CD4-positive, alpha-beta T cell treated with Interleukin-21 for 1 hour (primary cell): ENCODE data around the gene SNAPC4.

Experiments used
- DNase-seq: peaks from one replicate; pipeline ENCODE4 v3.0.0-alpha.2; 2020

SNAPC4 gene

GRCh38 chr9:136400038-136400834 lies at the start of gene SNAPC4:
Gene SNAPC4, minus strand, starts transcription at chr9:136400170. Its CDS starts 1,742 bp downstream, at chr9:136398428.
- DNase-seq: peak; percentile 88

- DNase-seq: no peak
These were observed 48.7 kb upstream of the SNAPC4 start for GRCh38 chr9:136448655-136449054.

GRCh38 chr9:136447173-136447778 lies 47.3 kb upstream of the SNAPC4 start:
- DNase-seq: no peak

- no peak for DNase-seq
These were observed 45.8 kb upstream of the SNAPC4 start for GRCh38 chr9:136445799-136446198.

GRCh38 chr9:136444102-136444501 lies 44.1 kb upstream of the SNAPC4 start:
- no peak for DNase-seq

- no peak for DNase-seq
These were observed 43.7 kb upstream of the SNAPC4 start for GRCh38 chr9:136443687-136444086.

- DNase-seq: no peak
These were observed 43.1 kb upstream of the SNAPC4 start for GRCh38 chr9:136443087-136443486.

- no peak for DNase-seq
These were observed 42.3 kb upstream of the SNAPC4 start for GRCh38 chr9:136442265-136442664.

- no peak for DNase-seq
These were observed 41.8 kb upstream of the SNAPC4 start for GRCh38 chr9:136441681-136442245.

- DNase-seq: no peak
These were observed 41.3 kb upstream of the SNAPC4 start for GRCh38 chr9:136441191-136441680.

- peak; percentile 85 for DNase-seq
These were observed 39.8 kb upstream of the SNAPC4 start, which contains the start of gene INPP5E for GRCh38 chr9:136439481-136440408. Gene INPP5E, minus strand, starts transcription at chr9:136439845. Its CDS starts 426 bp downstream, at chr9:136439419.

GRCh38 chr9:136438548-136439480 lies 38.8 kb upstream of the SNAPC4 start:
- peak; percentile 57 for DNase-seq

GRCh38 chr9:136437839-136438547 lies 38.0 kb upstream of the SNAPC4 start:
- peak; percentile 46 for DNase-seq

GRCh38 chr9:136437430-136437829 lies 37.5 kb upstream of the SNAPC4 start:
- DNase-seq: no peak

- no peak for DNase-seq
These were observed 36.2 kb upstream of the SNAPC4 start for GRCh38 chr9:136436055-136436634.

GRCh38 chr9:136434580-136435169 lies 34.7 kb upstream of the SNAPC4 start:
- DNase-seq: no peak

- DNase-seq: no peak
These were observed 34.0 kb upstream of the SNAPC4 start for GRCh38 chr9:136433849-136434579.

GRCh38 chr9:136433043-136433715 lies 33.2 kb upstream of the SNAPC4 start:
- DNase-seq: no peak

GRCh38 chr9:136432591-136432990 lies 32.6 kb upstream of the SNAPC4 start:
- DNase-seq: no peak
